Activated naive CD8-positive, alpha-beta T cell (primary cell): Measurements from ENCODE around the gene PSMD13.

ENCODE experiments used
- H3K27ac Mint-ChIP-seq: one replicate; pipeline ENCODE4 v1.8.0; 2021; ENCODE audit warnings: mixed read lengths
- H3K27me3 Mint-ChIP-seq: one replicate; pipeline ENCODE4 v1.8.0; 2021; ENCODE audit warnings: mixed read lengths
- H3K36me3 Mint-ChIP-seq: one replicate; pipeline ENCODE4 v1.8.0; 2021; ENCODE audit warnings: mixed read lengths
- H3K4me1 Mint-ChIP-seq: one replicate; pipeline ENCODE4 v1.8.0; 2021; ENCODE audit warnings: low read depth, mixed read lengths
- H3K4me3 Mint-ChIP-seq: one replicate; pipeline ENCODE4 v1.8.0; 2021; ENCODE audit warnings: mild to moderate bottlenecking, mixed read lengths
- H3K9me3 Mint-ChIP-seq: one replicate; pipeline ENCODE4 v1.8.0; 2021; ENCODE audit warnings: low read depth, mixed read lengths

Gene PSMD13

GRCh38 chr11:200224-201003 lies 36.4 kb upstream of the PSMD13 start:
- peak overlapping the region; percentile 22 for H3K27ac Mint-ChIP-seq
- H3K9me3 Mint-ChIP-seq, result no peaks in the 10 kb centered on the region
- H3K4me1 Mint-ChIP-seq, result peaks cover 37% of the 10 kb centered on the region

DNA sequence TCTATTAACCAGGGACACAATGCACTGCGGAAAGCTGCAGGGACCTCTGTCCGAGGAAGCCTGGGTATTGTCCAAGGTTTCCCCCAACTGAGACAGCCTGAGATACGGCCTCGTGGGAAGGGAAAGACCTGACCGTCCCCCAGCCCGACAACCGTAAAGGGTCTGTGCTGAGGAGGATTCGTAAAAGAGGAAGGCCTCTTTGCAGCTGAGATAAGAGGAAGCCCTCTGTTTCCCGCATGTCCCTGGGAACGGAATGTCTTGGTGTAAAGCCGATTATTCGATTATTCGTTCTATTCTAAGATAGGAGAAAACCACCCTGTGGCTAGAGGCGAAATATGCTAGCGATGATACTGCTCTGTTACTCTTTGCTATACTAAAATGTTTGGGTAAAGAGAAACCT lies 34.8 kb upstream of the PSMD13 start:
- H3K4me1 Mint-ChIP-seq, result peaks cover 45% of the 10 kb centered on the region
- no peaks in the 10 kb centered on the region for H3K36me3 Mint-ChIP-seq
- no peaks in the 10 kb centered on the region for H3K9me3 Mint-ChIP-seq
- H3K27me3 Mint-ChIP-seq, result no peaks in the 10 kb centered on the region
- H3K4me3 Mint-ChIP-seq, result peak overlapping the region; percentile 70
- H3K27ac Mint-ChIP-seq, result peak overlapping the region; percentile 88

More at GRCh38 chr11:200224-201003, 36.4 kb upstream of the PSMD13 start:
- H3K36me3 Mint-ChIP-seq, result no peaks in the 10 kb centered on the region
- H3K27me3 Mint-ChIP-seq, result no peaks in the 10 kb centered on the region
- no peak overlapping the region for H3K4me3 Mint-ChIP-seq

DNA sequence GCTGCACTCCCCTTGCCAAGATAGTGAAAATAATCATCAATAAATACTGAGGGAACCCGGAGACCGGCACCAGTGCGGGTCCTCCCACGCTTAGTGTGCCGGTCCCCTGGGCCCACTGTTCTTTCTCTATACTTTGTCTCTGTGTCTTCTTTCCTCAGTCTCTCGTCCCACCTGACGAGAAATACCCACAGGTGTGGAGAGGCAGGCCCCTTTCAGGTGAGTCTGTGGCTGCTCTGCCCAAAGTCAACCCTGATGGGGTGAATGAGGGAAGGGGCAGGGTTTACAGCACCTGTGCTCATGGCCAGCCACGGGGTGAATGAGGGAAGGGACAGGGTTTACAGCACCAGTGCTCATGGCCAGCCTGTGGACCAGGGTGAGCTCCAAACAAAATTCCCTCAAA lies 34.3 kb upstream of the PSMD13 start:
- peaks cover 45% of the 10 kb centered on the region for H3K4me1 Mint-ChIP-seq
- H3K27ac Mint-ChIP-seq, result peak overlapping the region; percentile 88
- H3K9me3 Mint-ChIP-seq, result no peaks in the 10 kb centered on the region
- no peaks in the 10 kb centered on the region for H3K36me3 Mint-ChIP-seq
- H3K27me3 Mint-ChIP-seq, result no peaks in the 10 kb centered on the region
- H3K4me3 Mint-ChIP-seq, result peak overlapping the region; percentile 70

- H3K27ac Mint-ChIP-seq, result peak overlapping the region; percentile 88
- peak overlapping the region; percentile 59 for H3K4me3 Mint-ChIP-seq
- no peaks in the 10 kb centered on the region for H3K9me3 Mint-ChIP-seq
- H3K4me1 Mint-ChIP-seq, result peaks cover 45% of the 10 kb centered on the region
- no peaks in the 10 kb centered on the region for H3K27me3 Mint-ChIP-seq
- H3K36me3 Mint-ChIP-seq, result no peaks in the 10 kb centered on the region
Observed at GRCh38 chr11:203056-203944, 33.5 kb upstream of the PSMD13 start.

DNA sequence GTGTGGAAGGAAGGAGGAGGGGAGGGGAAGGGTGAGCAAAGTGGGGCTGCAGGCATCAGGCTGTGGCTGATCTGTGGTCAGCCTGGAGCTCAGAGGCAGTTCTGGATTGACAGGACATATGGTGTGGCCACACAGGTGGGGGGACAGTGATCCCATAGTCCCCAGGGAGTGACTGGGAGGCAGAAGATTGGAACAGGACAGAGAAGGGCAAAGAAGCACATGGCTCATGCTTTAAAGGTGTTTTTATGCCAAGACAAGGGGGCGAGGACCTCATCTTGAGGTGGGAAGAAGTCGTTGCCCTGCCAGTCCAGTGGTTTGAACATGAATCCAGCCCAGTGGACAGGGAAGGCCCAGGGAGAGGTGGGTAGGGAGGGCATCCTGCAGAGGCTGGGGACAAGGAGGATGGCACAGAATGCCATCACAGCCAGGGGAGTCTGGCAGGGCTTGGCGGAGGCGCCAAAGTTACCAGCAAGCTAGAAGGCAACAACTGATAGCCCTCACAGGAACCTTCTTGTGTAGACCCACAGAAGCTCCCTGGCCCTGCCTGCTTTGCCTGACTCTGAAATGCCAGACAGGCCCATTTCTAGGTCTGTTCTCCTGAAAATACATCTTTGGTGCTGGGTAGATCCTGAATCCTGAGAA lies 32.7 kb upstream of the PSMD13 start:
- H3K4me3 Mint-ChIP-seq, result peak overlapping the region; percentile 59
- H3K9me3 Mint-ChIP-seq, result no peaks in the 10 kb centered on the region
- no peaks in the 10 kb centered on the region for H3K36me3 Mint-ChIP-seq
- H3K27me3 Mint-ChIP-seq, result no peaks in the 10 kb centered on the region
- H3K4me1 Mint-ChIP-seq, result peaks cover 45% of the 10 kb centered on the region
- peak overlapping the region; percentile 82 for H3K27ac Mint-ChIP-seq

GRCh38 chr11:204587-205109 lies 32.1 kb upstream of the PSMD13 start:
- H3K27me3 Mint-ChIP-seq, result no peaks in the 10 kb centered on the region
- H3K4me3 Mint-ChIP-seq, result peak overlapping the region; percentile 32
- peaks cover 47% of the 10 kb centered on the region for H3K4me1 Mint-ChIP-seq
- H3K36me3 Mint-ChIP-seq, result no peaks in the 10 kb centered on the region
- H3K27ac Mint-ChIP-seq, result peak overlapping the region; percentile 66
- H3K9me3 Mint-ChIP-seq, result no peaks in the 10 kb centered on the region

DNA sequence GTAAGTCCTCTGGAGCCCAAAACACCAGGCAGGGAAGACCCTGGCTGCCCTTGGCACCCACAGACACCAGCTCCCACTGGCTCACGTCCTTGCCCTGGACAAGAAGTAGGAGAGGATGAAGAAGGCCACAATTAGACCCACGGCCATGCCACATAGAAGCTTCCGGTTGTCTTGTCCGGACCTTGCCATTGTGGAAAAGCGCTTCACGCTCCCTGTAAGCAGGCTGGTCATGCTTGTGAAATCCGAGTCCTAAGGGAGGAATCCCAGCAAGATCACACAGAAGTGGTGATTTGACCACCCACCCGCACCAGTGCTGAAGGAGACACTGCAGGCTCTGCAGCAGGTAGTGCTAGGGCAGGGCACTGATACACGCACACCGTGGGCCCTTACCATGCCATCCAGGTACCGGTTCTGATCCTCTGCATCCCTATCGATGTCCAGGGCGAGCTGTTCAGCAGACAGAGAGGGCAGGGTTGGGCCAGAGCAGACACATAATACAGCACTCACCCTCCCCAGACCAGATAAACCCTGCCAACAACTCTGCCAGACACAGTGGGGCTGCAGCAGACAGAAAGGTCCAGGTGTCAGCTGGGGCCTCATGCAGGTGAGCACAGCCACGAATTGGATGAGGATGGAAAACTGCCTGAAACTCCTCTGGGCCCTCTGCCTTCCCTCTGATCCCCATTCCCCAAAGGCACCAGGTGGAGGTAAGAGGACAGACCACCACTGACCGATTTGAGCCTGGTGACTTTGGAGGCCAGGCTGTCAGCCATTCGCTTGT lies 31.4 kb upstream of the PSMD13 start:
- Mint-ChIP-seq H3K36me3 (no peaks in the 10 kb centered on the region), H3K4me3 (peak overlapping the region; percentile 100), H3K9me3 (no peaks in the 10 kb centered on the region), H3K27ac (peak overlapping the region; percentile 98), H3K4me1 (peaks cover 52% of the 10 kb centered on the region), H3K27me3 (no peaks in the 10 kb centered on the region)

- H3K36me3 Mint-ChIP-seq, result no peaks in the 10 kb centered on the region
- peak overlapping the region; percentile 98 for H3K27ac Mint-ChIP-seq
- H3K4me3 Mint-ChIP-seq, result peak overlapping the region; percentile 100
- H3K4me1 Mint-ChIP-seq, result peaks cover 52% of the 10 kb centered on the region
- H3K9me3 Mint-ChIP-seq, result no peaks in the 10 kb centered on the region
- H3K27me3 Mint-ChIP-seq, result no peaks in the 10 kb centered on the region
Observed at GRCh38 chr11:206002-206384, 30.8 kb upstream of the PSMD13 start.

DNA sequence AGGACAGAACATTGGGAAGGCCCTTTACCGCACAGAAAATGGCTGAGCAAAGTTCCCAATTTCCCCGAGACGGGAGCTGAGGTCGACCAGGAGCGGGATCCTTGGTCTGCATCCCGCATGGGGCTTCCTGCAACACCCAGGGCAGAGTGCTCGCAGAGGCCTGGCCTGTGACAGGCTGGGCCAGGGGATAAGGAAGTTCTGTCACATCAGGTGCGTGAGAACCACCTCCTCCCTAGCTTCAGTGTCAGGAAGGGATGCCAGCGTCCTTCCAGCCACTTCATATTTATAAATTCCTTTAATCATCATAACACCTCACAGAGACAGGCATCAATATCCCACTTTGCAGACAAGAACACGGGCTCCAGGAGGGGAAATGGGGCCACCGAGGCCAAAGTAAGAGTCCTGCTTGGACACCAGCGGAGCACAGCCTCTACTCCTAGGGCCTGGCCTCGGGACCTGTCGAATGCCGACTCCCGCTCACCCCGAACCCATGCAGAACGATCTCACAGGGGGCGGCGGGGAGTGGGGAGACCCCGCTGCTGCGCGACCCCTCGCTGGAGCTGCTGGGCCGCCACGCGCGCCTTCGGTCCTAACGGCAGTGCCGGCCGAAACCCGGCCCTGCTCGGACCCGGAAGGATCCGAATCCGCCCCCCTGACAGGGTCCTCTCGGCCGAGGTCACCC lies 30.1 kb upstream of the PSMD13 start:
- H3K4me1 Mint-ChIP-seq, result peaks cover 51% of the 10 kb centered on the region
- H3K27me3 Mint-ChIP-seq, result no peaks in the 10 kb centered on the region
- H3K27ac Mint-ChIP-seq, result peak overlapping the region; percentile 98
- no peaks in the 10 kb centered on the region for H3K9me3 Mint-ChIP-seq
- peaks cover 3% of the 10 kb centered on the region for H3K36me3 Mint-ChIP-seq
- peak overlapping the region; percentile 100 for H3K4me3 Mint-ChIP-seq

- Mint-ChIP-seq H3K4me3 (peak within 1 kb of the TSS; percentile 100), H3K36me3 (peaks cover 3% of the 10 kb centered on the region), H3K4me1 (peaks cover 44% of the 10 kb centered on the region)
Observed at GRCh38 chr11:207208-207862, 29.4 kb upstream of the PSMD13 start, which contains the start of the genes BET1L and RIC8A. Gene BET1L, minus strand, starts transcription at chr11:207399. Its CDS starts 78 bp downstream, at chr11:207321. Gene RIC8A, plus strand, starts transcription at chr11:207708. Its CDS starts 1,147 bp downstream, at chr11:208855.

GRCh38 chr11:207863-208180 lies 29.0 kb upstream of the PSMD13 start:
- H3K27ac Mint-ChIP-seq, result peak overlapping the region; percentile 99
- H3K4me3 Mint-ChIP-seq, result peak overlapping the region; percentile 100

More at GRCh38 chr11:207208-207862, 29.4 kb upstream of the PSMD13 start, which contains the start of the genes BET1L and RIC8A:
- Mint-ChIP-seq H3K27ac (peak within 1 kb of the TSS; percentile 99), H3K9me3 (no peaks in the 10 kb centered on the region), H3K27me3 (no peaks in the 10 kb centered on the region)

GRCh38 chr11:208181-208916 lies 28.4 kb upstream of the PSMD13 start:
- peaks cover 34% of the 10 kb centered on the region for H3K4me1 Mint-ChIP-seq
- peak overlapping the region; percentile 99 for H3K27ac Mint-ChIP-seq
- no peaks in the 10 kb centered on the region for H3K27me3 Mint-ChIP-seq
- H3K9me3 Mint-ChIP-seq, result no peaks in the 10 kb centered on the region
- H3K36me3 Mint-ChIP-seq, result peaks cover 5% of the 10 kb centered on the region
- peak overlapping the region; percentile 100 for H3K4me3 Mint-ChIP-seq

More at GRCh38 chr11:207863-208180, 29.0 kb upstream of the PSMD13 start:
- H3K27me3 Mint-ChIP-seq, result no peaks in the 10 kb centered on the region
- peaks cover 3% of the 10 kb centered on the region for H3K36me3 Mint-ChIP-seq
- no peaks in the 10 kb centered on the region for H3K9me3 Mint-ChIP-seq
- peaks cover 39% of the 10 kb centered on the region for H3K4me1 Mint-ChIP-seq

DNA sequence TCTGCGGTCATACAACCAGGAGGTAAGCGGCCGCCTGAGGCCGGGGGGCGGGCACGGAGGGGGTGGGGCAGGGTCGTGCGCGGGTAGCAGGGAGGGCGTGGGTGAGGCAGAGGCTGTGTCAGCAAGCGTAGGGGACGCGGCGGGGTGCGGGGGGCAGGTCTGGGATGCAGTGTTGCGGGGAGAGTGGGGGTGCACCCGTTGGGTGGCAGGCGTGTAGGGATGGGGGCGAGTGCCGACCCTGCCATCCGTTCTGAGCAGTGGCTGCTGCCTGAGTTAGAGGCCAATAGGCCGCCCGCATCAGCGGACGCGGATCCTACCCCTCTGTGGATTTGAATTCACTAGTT lies 27.9 kb upstream of the PSMD13 start:
- Mint-ChIP-seq H3K9me3 (no peaks in the 10 kb centered on the region), H3K36me3 (peaks cover 5% of the 10 kb centered on the region), H3K27ac (peak overlapping the region; percentile 89), H3K4me3 (peak overlapping the region; percentile 100), H3K27me3 (no peaks in the 10 kb centered on the region), H3K4me1 (peaks cover 28% of the 10 kb centered on the region)
